Activated CD4-positive, alpha-beta T cell treated with anti-CD3 and anti-CD28 coated beads, Interleukin-2, amount 50 U/mL, for 16 hours (primary cell): ENCODE measurements around the gene KCNH8.
"Not testable (repeated sequence)": the region's sequence is repeated elsewhere in the genome, so short reads cannot be mapped to it uniquely, and the experiment has no call there.

Experiments
- DNase-seq: peaks from one replicate; pipeline ENCODE4 v3.0.0-alpha.2; 2020

Gene KCNH8

GRCh38 chr3:19183584-19183983, 35.3 kb downstream of the KCNH8 start:
- DNase-seq, result peak; percentile 18

GRCh38 chr3:19190126-19190525, 41.8 kb downstream of the KCNH8 start:
- DNase-seq, result no peak

GRCh38 chr3:19190602-19191001, 42.3 kb downstream of the KCNH8 start:
- DNase-seq, result peak; percentile 83

- no peak for DNase-seq
Observed at GRCh38 chr3:19199131-19199530, 50.8 kb downstream of the KCNH8 start.

GRCh38 chr3:19202303-19202702, 54.0 kb downstream of the KCNH8 start:
- DNase-seq, result no peak

GRCh38 chr3:19202754-19203153, 54.4 kb downstream of the KCNH8 start:
- no peak for DNase-seq

- no peak for DNase-seq
Observed at GRCh38 chr3:19206540-19206939, 58.2 kb downstream of the KCNH8 start.

DNA sequence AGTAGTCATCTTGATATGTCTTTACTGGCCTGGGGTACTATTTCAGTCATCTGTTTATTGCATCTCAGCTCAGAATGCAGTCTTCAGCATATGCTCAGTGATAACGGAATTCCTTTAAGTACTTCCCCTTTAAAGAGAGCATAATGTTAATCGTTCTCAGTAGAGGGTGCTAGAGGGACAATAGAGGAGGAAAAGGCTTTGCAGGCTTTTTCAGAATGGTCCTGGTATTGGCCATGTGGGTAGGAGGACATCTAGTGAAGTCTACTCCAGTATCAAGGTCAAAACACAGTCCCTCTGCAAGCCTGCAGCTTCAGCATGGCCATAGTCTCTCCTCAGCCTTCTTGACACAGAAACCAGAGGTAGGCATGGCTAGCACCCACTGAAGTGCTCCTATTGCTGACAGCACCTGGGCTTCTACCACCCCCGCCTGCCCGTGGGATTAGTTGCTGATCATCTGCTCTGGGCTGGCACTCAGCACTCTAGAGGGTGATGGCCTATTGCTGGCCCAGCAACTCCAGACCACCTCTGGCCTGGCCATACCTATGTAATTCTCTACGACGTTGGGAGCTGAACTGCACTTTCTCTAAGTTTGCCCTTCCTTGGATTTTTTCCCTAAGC, 65.4 kb downstream of the KCNH8 start:
- DNase-seq, result peak; percentile 8

- DNase-seq, result no peak
Observed at GRCh38 chr3:19215427-19215826, 67.1 kb downstream of the KCNH8 start.

DNA sequence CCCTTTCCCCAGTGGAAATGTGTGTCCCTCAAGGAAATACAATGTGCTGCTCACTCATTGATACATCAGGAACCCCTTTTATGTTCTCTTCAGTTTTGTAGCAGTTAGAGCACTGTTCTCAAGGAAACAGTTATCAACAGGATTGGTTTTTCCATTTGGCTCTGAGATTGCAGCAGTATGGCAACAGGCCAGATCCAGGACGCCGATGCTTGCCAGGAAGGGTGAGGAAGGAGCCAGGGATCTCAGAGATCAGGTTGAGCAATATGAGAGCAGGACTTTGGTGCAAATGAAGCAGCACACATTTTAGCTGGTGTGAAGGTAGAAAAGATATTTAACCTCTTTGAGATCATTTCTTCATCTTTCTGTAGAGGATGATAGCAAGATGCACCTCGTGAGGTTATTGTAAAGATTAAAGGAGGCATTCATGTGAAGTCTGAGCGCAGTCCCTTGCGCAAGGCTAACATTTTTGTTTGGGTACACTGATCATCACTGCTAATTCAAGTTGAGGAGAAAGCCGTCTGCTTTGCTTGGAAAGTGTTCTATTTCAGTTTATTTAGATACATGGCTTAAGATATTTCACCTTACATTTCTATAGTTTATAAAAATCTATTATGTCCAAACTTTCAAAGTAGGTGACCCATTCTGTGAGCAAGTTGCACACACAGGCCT, 68.5 kb downstream of the KCNH8 start:
- no peak for DNase-seq

- DNase-seq, result no peak
Observed at GRCh38 chr3:19220311-19220710, 72.0 kb downstream of the KCNH8 start.

GRCh38 chr3:19221081-19221480, 72.8 kb downstream of the KCNH8 start:
- no peak for DNase-seq

DNA sequence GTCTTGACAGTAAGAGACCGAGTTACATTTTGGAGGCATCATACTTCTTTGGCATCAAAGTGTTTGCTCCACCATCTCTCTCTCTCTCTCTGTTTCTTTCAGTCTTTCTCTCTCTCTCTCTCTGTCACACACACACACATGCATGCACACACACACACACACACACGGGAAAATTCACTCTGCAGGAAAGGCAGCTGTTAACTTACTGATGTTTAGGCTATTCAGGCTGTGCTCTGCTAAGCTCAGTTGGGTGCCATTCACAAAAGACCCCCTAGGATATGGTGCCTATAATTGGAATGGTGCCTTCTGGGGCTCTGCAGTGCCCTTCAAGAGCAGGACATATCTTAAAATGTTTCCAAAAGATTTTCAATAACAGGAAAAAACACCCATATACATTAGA, 78.2 kb downstream of the KCNH8 start:
- DNase-seq, result no peak

DNA sequence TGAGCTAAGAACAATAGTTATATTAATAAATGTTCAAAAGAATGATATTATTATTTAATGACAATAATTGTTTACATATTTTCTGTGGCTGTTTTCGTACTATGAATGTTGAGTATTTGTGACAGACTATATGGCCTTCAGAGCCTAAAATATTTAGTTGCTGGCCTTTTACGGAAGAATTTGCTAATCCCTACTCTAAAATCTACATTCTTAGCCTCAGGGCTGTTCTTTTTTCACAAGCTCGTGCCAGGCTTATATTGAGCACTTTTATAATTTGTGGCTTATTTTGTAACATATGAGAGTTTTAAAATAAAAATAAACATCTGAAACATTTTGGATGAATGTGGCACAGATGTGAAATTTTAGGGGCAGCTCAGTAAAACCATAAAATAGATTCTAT, 79.9 kb downstream of the KCNH8 start:
- DNase-seq, result no peak

GRCh38 chr3:19229086-19229485, 80.8 kb downstream of the KCNH8 start:
- DNase-seq, result peak; percentile 6

DNA sequence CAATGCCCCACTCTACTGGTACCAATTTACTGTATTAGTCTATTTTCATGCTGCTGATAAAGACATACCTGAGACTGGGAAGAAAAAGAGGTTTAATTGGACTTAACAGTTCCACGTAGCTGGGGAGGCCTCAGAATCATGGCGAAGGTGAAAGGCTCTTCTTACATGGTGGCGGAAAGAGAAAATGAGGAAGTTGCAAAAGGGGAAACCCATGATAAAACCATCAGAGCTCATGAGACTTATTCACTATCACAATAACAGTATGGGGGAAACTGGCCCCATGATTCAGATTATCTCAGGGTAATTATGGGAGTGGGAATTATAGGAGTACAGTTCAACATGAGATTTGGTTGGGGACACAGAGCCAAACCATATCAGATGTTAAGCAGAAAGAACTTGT, 81.6 kb downstream of the KCNH8 start:
- not testable (repeated sequence) for DNase-seq

DNA sequence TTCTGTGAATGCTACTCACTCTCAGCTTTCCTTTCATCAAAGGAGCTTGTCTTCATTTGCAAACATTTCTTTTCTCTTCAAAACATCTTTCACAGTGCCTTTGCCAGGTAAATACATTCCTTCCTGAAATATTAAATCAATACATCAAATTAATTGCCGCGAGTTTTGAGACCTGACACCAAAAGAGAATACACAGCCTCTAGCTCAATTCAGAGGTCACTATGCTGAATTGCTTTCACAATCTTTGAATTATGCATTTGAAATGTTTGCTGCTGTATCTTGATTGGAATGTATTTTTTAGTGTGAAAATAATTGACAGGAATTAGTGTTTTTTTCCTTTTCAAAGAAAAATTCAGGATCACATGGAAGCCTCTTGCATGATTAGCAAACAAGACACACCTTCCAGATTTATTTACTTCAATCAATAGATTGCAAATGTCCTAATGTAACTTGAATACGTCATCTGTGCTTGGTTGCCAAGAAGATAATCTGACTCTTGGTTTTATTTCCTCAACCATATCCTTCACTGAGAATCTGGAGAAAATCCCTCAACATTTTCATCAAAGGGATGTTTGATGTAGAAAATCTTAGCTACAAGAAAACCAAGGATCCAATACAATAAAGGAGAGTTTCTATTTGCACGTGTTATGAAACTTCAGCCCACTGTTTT, 83.6 kb downstream of the KCNH8 start:
- no peak for DNase-seq

DNA sequence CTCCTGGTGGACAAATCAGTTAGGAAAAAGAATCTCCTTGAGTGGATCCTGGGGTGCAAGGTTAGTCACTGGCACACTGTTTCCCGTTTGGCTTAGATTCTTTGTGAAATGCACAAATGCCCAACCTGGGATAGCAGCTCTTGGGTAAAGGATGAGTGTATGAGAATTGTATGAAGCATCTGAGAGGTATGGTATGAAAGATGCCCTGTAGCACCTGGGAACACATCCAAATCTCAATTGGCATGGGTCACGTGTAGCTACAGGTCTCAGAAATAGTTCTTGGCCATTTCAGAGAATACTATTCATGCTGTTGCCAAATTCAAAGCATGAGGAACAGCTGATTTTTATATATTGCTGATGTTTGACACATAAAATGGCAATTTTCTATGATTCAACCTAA, 84.3 kb downstream of the KCNH8 start:
- no peak for DNase-seq

DNA sequence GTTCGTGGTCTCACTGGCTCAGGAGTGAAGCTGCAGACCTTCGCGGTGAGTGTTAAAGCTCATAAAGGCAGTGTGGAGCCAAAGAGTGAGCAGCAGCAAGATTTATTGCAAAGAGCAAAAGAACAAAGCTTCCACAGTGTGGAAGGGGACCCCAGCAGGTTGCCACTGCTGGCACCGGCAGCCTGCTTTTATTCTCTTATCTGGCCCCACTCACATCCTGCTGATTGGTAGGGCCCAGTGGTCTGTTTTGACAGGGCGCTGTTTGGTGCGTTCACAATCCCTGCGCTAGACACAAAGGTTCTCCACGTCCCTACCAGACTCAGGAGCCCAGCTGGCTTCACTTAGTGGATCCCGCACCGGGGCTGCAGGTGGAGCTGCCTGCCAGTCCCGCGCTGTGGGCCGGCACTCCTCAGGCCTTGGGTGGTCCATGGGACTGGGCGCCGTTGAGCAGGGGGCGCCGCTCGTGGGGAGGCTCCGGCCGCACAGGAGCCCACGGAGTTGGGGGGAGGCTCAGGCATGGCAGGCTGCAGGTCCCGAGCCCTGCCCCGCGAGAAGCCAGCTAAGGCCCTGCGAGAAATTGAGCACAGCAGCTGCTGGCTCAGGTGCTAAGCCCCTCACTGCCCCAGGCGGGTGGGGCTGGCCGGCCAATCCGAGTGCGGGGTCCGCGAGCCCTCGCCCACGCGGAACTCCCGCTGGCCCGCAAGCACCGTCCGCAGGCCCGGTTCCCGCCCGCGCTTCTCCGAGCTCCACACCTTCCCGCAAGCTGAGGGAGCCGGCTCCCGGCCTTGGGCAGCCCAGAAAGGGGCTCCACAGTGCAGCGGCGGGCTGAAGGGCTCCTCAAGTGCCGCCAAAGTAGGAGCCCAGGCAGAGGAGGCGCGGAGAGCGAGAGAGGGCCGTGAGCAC, 85.8 kb downstream of the KCNH8 start:
- not testable (repeated sequence) for DNase-seq

GRCh38 chr3:19248143-19248542, 99.8 kb downstream of the KCNH8 start:
- DNase-seq, result no peak

GRCh38 chr3:19248767-19249166, 100.5 kb downstream of the KCNH8 start:
- DNase-seq, result no peak

- no peak for DNase-seq
Observed at GRCh38 chr3:19250959-19251610, 102.8 kb downstream of the KCNH8 start.

DNA sequence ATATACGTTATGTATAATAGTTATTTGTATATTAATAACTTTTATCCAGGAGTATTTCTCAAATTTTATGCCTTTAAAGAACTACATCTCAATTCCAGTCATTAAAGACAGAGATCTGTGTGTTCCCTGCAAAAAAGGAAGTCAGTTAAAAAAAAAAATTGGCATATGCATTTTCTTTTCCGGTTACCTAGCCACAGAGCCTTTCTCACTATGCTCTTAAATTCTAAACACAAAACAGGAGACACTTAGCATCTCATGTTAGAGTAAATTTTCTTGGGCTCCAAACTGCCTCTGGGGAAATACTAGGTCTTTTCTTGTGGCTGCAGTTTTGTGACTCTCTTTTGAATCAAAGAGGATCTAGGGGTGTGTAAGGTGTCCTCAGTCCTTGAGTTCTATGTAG, 105.9 kb downstream of the KCNH8 start:
- DNase-seq, result no peak
